ENCODE data around the gene VPS45. TPM values are rescaled to one million over a fixed set of nuclear protein-coding genes. Genes with fewer than 3 reads are reported as not detected.

Gene VPS45
- total and polyA plus RNA-seq, 2 experiments from 2014 or later, result 41.7 to 42.0 TPM

DNA sequence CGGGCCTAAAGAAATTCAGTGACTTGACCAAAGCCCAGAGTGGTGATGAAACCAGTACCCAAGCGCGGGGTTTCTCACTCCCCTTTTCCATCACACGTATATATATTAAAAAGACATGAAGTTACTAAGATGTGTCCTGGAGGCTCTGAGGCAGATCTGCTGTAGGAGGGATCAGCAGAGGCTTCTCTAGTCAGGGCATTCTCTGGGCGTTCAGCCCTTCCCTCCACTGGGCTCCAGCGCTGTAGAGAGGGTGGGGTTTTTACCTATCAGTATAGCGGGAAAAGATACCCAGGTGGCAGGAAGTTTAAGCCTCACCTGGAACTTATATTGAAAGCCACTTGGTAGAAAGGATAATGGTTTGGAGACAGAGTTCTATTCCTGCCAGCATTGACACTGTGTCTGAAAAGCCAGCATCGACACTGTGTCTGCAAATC lies 81.3 kb downstream of the VPS45 start:
- Histone ChIP-seq H3K27ac (peak overlapping the region; percentile 84), H3K9ac (peak overlapping the region; percentile 89), H3K79me2 (ENCODE audit: insufficient read depth) (peaks cover 35% of the 10 kb centered on the region), H3K36me3 (ENCODE audit: low read depth) (0 out of 2 replicates have a peak, but pooled peaks cover 7% of the 10 kb centered on the region), H3K9me3 (ENCODE audit: low read depth) (no peaks in the 10 kb centered on the region), H4K20me1 (ENCODE audit: insufficient read depth) (no peaks in the 10 kb centered on the region), H3K9me2 (ENCODE audit: insufficient read depth) (no peaks in the 10 kb centered on the region), H3K27me3 (replicated peaks; ENCODE audit: insufficient read depth) (no peaks in the 10 kb centered on the region), H3F3A (ENCODE audit: insufficient read depth) (peaks cover 31% of the 10 kb centered on the region), H3K4me3 (peak overlapping the region; percentile 95), H2AFZ (peak overlapping the region; percentile 87), H3K4me2 (ENCODE audit: unreplicated experiment) (peak overlapping the region; percentile 84), H3K4me1 (ENCODE audit: insufficient read depth) (peaks cover 26% of the 10 kb centered on the region)
- 40 to 49% methylated on average over 8 of the region's 8 CpGs for WGBS, 2 experiments (ENCODE audit: low coverage in 1 of 2, low lambda C conversion rate in 2 of 2, missing lambda C conversion rate in 2 of 2)
- TF ChIP-seq EZH2 (IDR thresholded peaks at IDR 0.05; ENCODE audit: insufficient read depth, poor library complexity, severe bottlenecking) (no peak), EZH2phosphoT487 (IDR thresholded peaks at IDR 0.05; ENCODE audit: insufficient read depth, low read depth) (no peak)
- in situ Hi-C loops (cut with MboI), result no loop called here
- DNase-seq, result peak; percentile 32

GRCh38 chr1:150149271-150150132 lies 81.9 kb downstream of the VPS45 start, which contains the start of gene PLEKHO1:
Gene PLEKHO1 (plus strand): TSS chr1:150149916. CDS start chr1:150150258, 342 bp downstream.
- 1% methylated on average over 49 to 62 of the region's 89 CpGs for WGBS, 2 experiments (ENCODE audit: low coverage in 1 of 2, low lambda C conversion rate in 2 of 2, missing lambda C conversion rate in 2 of 2)
- Histone ChIP-seq H3F3A (ENCODE audit: insufficient read depth) (peaks cover 31% of the 10 kb centered on the region), H3K9me2 (ENCODE audit: insufficient read depth) (no peaks in the 10 kb centered on the region), H3K79me2 (ENCODE audit: insufficient read depth) (peaks cover 42% of the 10 kb centered on the region), H3K4me1 (ENCODE audit: insufficient read depth) (peaks cover 26% of the 10 kb centered on the region), H2AFZ (peak within 1 kb of the TSS; percentile 87), H3K9ac (peak within 1 kb of the TSS; percentile 89), H3K27me3 (replicated peaks; ENCODE audit: insufficient read depth) (no peaks in the 10 kb centered on the region), H3K36me3 (ENCODE audit: low read depth) (peaks cover 14% of the 10 kb centered on the region; the same call in 1 of the 2 replicates), H3K4me3 (peak within 1 kb of the TSS; percentile 95), H4K20me1 (ENCODE audit: insufficient read depth) (no peaks in the 10 kb centered on the region), H3K27ac (peak within 1 kb of the TSS; percentile 84), H3K4me2 (ENCODE audit: unreplicated experiment) (peak within 1 kb of the TSS; percentile 95), H3K9me3 (ENCODE audit: low read depth) (no peaks in the 10 kb centered on the region)
- DNase-seq, result peak; percentile 92
- in situ Hi-C loops (cut with MboI), result no loop called here
- no peak for TF ChIP-seq EZH2phosphoT487 (IDR thresholded peaks at IDR 0.05; ENCODE audit: insufficient read depth, low read depth)
- no peak for TF ChIP-seq EZH2 (IDR thresholded peaks at IDR 0.05; ENCODE audit: insufficient read depth, poor library complexity, severe bottlenecking)

DNA sequence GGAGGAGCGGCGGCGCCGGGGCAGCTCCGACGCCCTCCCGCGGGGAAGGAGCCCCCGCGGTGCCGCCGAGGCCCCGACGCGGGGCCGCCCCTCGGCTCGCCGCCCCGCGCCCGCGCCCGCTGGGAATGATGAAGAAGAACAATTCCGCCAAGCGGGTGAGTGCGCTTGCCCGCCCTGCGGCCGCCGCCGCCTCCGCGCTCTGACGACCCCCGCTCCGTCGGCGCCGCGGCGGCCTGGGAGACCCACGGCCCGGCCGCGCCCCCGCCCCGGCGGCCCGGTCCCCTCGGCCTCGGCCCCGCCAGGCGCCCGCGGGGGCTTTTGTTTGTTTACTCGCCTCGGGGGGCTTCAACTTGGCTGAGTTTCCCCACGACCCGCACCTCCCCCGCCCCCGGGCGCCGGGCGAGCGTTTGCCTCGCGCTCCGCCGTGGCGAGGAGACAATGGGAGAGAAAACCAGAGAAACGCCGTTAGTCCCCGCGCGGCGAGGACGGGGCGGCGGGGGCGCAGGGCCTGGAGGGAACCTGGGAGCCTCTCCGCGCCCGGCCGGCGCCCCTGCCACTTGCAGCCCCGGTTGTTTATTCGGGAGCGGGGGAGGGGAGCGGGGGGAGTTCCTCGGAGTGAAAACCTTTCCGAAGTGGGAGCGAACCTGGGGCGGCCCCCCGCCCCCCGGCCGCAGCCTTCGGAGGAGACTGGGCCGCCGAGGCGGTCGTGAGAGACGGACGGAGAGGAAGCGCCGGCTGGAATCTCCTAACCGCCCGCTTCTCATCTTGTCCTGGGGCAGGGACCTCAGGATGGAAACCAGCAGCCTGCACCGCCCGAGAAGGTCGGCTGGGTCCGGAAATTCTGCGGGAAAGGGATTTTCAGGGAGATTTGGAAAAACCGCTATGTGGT lies 82.8 kb downstream of the VPS45 start:
- TF ChIP-seq EZH2 (IDR thresholded peaks at IDR 0.05; ENCODE audit: insufficient read depth, poor library complexity, severe bottlenecking) (no peak), EZH2phosphoT487 (IDR thresholded peaks at IDR 0.05; ENCODE audit: insufficient read depth, low read depth) (no peak)
- Histone ChIP-seq H3K9me3 (ENCODE audit: low read depth) (no peaks in the 10 kb centered on the region), H3K79me2 (ENCODE audit: insufficient read depth) (peaks cover 49% of the 10 kb centered on the region), H4K20me1 (ENCODE audit: insufficient read depth) (no peaks in the 10 kb centered on the region), H3K27me3 (replicated peaks; ENCODE audit: insufficient read depth) (no peaks in the 10 kb centered on the region), H3K4me1 (ENCODE audit: insufficient read depth) (peaks cover 26% of the 10 kb centered on the region), H3K36me3 (ENCODE audit: low read depth) (peaks cover 17% of the 10 kb centered on the region; the same call in 1 of the 2 replicates), H3K9me2 (ENCODE audit: insufficient read depth) (no peaks in the 10 kb centered on the region), H3K9ac (peak overlapping the region; percentile 89), H3K27ac (peak overlapping the region; percentile 84), H3K4me3 (peak overlapping the region; percentile 95), H3K4me2 (ENCODE audit: unreplicated experiment) (peak overlapping the region; percentile 95), H2AFZ (peak overlapping the region; percentile 65), H3F3A (ENCODE audit: insufficient read depth) (peaks cover 31% of the 10 kb centered on the region)
- in situ Hi-C loops (cut with MboI), result no loop called here
- 1 to 2% methylated on average over 24 to 102 of the region's 114 CpGs for WGBS, 2 experiments (ENCODE audit: low coverage in 1 of 2, low lambda C conversion rate in 2 of 2, missing lambda C conversion rate in 2 of 2)
- peak; percentile 67 for DNase-seq
